ENCODE results near the gene PPP1R16B.

Gene PPP1R16B

GRCh38 chr20:38805502-38805957, at the start of gene PPP1R16B:
TSS of gene PPP1R16B (plus strand) at chr20:38805697. CDS start at chr20:38835926, 30,229 bp downstream.
- in situ Hi-C loops (cut with MboI; ENCODE audit: low sequenced_read_pairs), result no loop called here

- in situ Hi-C loops (cut with MboI; ENCODE audit: low sequenced_read_pairs), result loop anchor here (10.0 kb wide), 1 partner anchor 112 kb away; no protein-coding TSS in a partner anchor
These were observed 48.2 kb upstream of the PPP1R16B start for GRCh38 chr20:38757145-38757775.

- in situ Hi-C loops (cut with MboI; ENCODE audit: low sequenced_read_pairs), result loop anchor here (10.0 kb wide), 1 partner anchor 114 kb away; no protein-coding TSS in a partner anchor
These were observed 46.4 kb upstream of the PPP1R16B start for GRCh38 chr20:38759106-38759505.

- in situ Hi-C loops (cut with MboI; ENCODE audit: low sequenced_read_pairs), result no loop called here
These were observed 44.5 kb upstream of the PPP1R16B start for GRCh38 chr20:38760978-38761377.

GRCh38 chr20:38762174-38762573, 43.3 kb upstream of the PPP1R16B start:
- in situ Hi-C loops (cut with MboI; ENCODE audit: low sequenced_read_pairs), result no loop called here

GRCh38 chr20:38763616-38764015, 41.9 kb upstream of the PPP1R16B start:
- in situ Hi-C loops (cut with MboI; ENCODE audit: low sequenced_read_pairs), result no loop called here

GRCh38 chr20:38764567-38765318, 40.8 kb upstream of the PPP1R16B start:
- in situ Hi-C loops (cut with MboI; ENCODE audit: low sequenced_read_pairs), result no loop called here

GRCh38 chr20:38766071-38766470, 39.4 kb upstream of the PPP1R16B start:
- in situ Hi-C loops (cut with MboI; ENCODE audit: low sequenced_read_pairs), result no loop called here

- in situ Hi-C loops (cut with MboI; ENCODE audit: low sequenced_read_pairs), result no loop called here
These were observed 35.9 kb upstream of the PPP1R16B start for GRCh38 chr20:38769376-38770295.

GRCh38 chr20:38770546-38770945, 35.0 kb upstream of the PPP1R16B start:
- in situ Hi-C loops (cut with MboI; ENCODE audit: low sequenced_read_pairs), result no loop called here

GRCh38 chr20:38770970-38771369, 34.5 kb upstream of the PPP1R16B start:
- in situ Hi-C loops (cut with MboI; ENCODE audit: low sequenced_read_pairs), result no loop called here

- in situ Hi-C loops (cut with MboI; ENCODE audit: low sequenced_read_pairs), result no loop called here
These were observed 33.9 kb upstream of the PPP1R16B start for GRCh38 chr20:38771621-38772020.

GRCh38 chr20:38774167-38774566, 31.3 kb upstream of the PPP1R16B start:
- in situ Hi-C loops (cut with MboI; ENCODE audit: low sequenced_read_pairs), result no loop called here

GRCh38 chr20:38776363-38776762, 29.1 kb upstream of the PPP1R16B start:
- in situ Hi-C loops (cut with MboI; ENCODE audit: low sequenced_read_pairs), result no loop called here

- in situ Hi-C loops (cut with MboI; ENCODE audit: low sequenced_read_pairs), result no loop called here
These were observed 26.0 kb upstream of the PPP1R16B start for GRCh38 chr20:38779247-38780097.

- in situ Hi-C loops (cut with MboI; ENCODE audit: low sequenced_read_pairs), result no loop called here
These were observed 23.2 kb upstream of the PPP1R16B start for GRCh38 chr20:38782275-38782674.

- in situ Hi-C loops (cut with MboI; ENCODE audit: low sequenced_read_pairs), result no loop called here
These were observed 17.6 kb upstream of the PPP1R16B start for GRCh38 chr20:38787870-38788269.

GRCh38 chr20:38789503-38790199, 15.8 kb upstream of the PPP1R16B start:
- in situ Hi-C loops (cut with MboI; ENCODE audit: low sequenced_read_pairs), result no loop called here

- in situ Hi-C loops (cut with MboI; ENCODE audit: low sequenced_read_pairs), result no loop called here
These were observed 15.1 kb upstream of the PPP1R16B start for GRCh38 chr20:38790200-38791053.
